Astrocyte of the spinal cord (primary cell): Measurements from ENCODE around the gene GRIA3.
A peak's percentile ranks its signal among the peaks of the same experiment; 100 is the strongest.

Experiments used
- DNase-seq: peaks from one replicate; pipeline ENCODE4 v3.0.0; 2011; ENCODE audit warnings: low read depth, low spot score
- H3K4me3 ChIP-seq: 2 replicates; pipeline ENCODE4 v1.5.1; 2011; ENCODE audit warnings: low read depth, mild to moderate bottlenecking, low read length, moderate library complexity
- CTCF ChIP-seq: IDR thresholded peaks from 2 replicates; pipeline ENCODE4 v1.5.1; 2012; ENCODE audit warnings: low read depth, mild to moderate bottlenecking, low read length, inconsistent platforms
- in situ Hi-C: cut with HindIII; loops from 2 replicates; pipeline ENCODE4 v1.10.0; 2017; ENCODE audit warnings: low sequenced_read_pairs

GRIA3 gene

DNA sequence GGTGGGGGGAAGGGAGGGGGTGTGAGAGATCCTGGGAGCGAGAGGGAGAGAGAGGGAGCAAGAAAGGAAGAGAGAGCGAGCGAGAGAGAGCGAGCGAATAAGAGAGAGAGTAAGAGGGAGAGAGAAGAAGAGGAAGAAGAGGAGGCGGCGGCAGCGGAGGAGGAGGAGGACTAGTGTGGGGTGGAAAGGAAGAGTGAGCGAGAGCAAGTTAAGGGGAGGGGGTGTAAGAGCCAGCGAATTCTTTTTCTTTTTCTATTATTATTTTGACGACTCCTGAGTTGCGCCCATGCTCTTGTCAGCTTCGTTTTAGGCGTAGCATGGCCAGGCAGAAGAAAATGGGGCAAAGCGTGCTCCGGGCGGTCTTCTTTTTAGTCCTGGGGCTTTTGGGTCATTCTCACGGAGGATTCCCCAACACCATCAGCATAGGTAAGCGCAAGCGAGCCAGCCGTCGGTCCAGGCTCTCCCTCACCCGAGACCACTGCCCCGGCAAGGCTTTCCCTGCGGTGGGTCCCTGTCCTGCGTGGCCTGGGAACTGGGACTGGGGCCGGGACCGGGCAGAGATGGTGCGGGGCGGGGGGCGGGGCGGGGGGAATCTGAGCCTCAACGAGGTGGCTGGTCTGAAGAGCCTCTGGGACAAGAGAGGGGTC is at the start of gene GRIA3:
GRIA3 (plus strand) TSS at position 60 of the 647 bp plus-strand sequence; CDS start at position 318, 258 bp downstream.
- in situ Hi-C loops = no loop called here
- TF ChIP-seq CTCF = no peak
- DNase-seq = peak; percentile 36
- H3K4me3 ChIP-seq = peak within 1 kb of the TSS; percentile 41

DNA sequence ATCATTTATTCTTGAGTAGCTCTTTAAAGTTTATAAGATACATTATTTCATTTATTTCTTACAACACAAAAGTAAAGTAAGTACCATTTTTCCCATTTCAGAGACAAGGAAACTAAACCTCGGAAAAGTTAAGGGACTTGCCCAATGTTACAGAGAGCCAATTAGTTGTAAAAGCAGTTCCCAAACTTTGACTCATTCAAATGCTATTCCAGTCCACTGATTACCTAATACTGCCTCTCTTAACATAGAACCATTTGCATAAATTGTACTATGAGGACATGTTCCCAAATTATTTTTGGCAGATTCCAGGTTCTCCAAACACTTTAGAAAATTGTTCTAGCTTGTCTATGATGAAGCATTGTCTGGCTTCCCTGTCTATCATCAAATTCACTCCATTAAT is 45.6 kb upstream of the GRIA3 start:
- peak; percentile 2 for DNase-seq

GRCh38 chrX:123140454-123140853 is 43.6 kb upstream of the GRIA3 start:
- DNase-seq = no peak
- in situ Hi-C loops = no loop called here
- no peak overlapping the region for H3K4me3 ChIP-seq
- no peak for TF ChIP-seq CTCF

More for the DNA sequence above, 45.6 kb upstream of the GRIA3 start:
- H3K4me3 ChIP-seq = no peak overlapping the region
- in situ Hi-C loops = no loop called here
- no peak for TF ChIP-seq CTCF

DNA sequence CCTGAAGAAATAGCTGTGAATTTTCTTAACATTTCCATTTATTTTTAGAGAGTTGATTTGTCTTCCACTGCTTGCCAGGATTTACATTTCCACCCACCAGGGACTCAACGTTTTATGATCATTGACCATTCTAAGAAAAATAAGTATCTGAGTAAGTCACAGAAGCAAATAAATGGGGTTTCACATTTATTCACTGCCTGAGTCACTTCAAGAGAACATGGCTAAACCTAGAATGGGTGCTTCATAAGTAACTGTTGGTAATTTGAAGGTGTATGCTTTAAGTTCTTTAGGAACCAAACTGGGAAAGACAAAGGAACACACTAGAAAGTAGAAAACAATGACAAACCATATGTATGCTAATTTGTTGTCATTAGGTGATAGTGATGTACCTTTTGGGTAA is 43.2 kb upstream of the GRIA3 start:
- TF ChIP-seq CTCF = no peak
- no peak for DNase-seq
- no peak overlapping the region for H3K4me3 ChIP-seq
- in situ Hi-C loops = no loop called here

DNA sequence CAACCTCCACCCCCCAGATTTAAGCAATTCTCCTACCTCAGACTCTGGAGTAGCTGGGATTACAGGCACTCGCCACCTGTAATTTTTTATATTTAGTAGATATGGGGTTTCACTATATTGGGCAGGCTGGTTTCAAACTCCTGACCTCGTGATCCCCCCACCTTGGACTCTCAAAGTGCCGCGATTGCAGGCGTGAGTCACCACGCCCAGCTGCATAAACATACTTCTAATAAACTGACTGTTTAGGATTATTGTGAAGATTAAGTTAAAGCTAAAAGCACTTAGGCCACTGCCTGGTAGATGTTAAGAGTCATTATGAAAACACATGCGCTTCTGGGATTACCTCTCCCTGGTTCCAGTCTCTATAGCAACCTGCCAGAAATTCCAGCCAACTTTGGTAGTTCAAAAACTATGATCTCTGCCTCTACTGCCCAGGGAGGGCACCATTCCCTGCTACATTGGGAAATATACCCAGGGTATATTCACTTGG is 30.2 kb upstream of the GRIA3 start:
- no peak for TF ChIP-seq CTCF
- in situ Hi-C loops = no loop called here
- peak; percentile 21 for DNase-seq
- no peak overlapping the region for H3K4me3 ChIP-seq

- TF ChIP-seq CTCF = no peak
- no peak overlapping the region for H3K4me3 ChIP-seq
- in situ Hi-C loops = no loop called here
- DNase-seq = no peak
These were observed 28.8 kb upstream of the GRIA3 start for GRCh38 chrX:123155327-123155726.

DNA sequence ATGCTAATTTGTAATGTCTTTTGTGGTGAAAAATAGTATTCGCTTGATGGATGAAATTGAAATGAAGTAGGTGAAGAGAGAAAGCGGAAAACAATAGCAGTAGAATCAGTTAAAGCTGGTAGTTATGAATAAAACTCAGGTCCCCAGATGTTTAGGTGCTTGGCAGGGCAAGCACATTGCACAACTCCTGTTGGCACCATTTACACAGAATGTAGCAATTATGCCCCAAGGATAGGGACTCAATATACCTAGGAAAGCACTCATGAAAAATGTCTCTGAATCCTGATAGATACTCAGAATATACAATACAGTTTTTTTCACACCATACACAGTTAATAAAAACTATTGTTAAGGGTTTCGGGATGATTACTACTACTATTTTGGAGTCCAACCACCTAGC is 26.5 kb upstream of the GRIA3 start:
- DNase-seq = no peak
- no peak for TF ChIP-seq CTCF
- in situ Hi-C loops = no loop called here
- H3K4me3 ChIP-seq = no peak overlapping the region
